Activated CD8-positive, alpha-beta memory T cell treated with anti-CD3 and anti-CD28 coated beads for 1 hour (primary cell): Measurements from ENCODE around the gene AFG1L.

Experiments
- DNase-seq, 2 donors: peaks; one replicate each; pipeline ENCODE4 v3.0.0-alpha.2; 2020; ENCODE audit warnings: low read depth in 1 of 2; ENCODE audit errors: extremely low read depth in 1 of 2

AFG1L gene

DNA sequence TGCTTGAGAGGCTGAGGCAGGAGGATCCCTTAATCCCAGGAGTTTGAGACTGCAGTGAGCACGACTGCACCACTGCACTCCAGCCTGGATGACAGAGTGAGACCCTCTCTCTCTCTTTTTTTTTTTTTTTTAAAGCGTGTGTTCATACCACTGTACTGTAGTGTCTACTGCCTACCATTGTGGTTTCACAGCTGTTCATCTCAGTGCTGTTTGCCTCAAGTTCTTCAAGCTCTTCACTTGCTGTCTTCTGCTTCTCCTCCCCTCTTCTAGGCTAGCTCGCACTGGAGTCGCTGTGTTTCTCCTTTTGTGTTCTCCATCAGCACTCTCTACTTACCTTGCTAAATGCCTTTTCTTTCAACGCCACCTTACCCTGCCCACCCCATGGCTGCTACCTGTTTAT is 273.2 kb downstream of the AFG1L start:
- DNase-seq = no peak

DNA sequence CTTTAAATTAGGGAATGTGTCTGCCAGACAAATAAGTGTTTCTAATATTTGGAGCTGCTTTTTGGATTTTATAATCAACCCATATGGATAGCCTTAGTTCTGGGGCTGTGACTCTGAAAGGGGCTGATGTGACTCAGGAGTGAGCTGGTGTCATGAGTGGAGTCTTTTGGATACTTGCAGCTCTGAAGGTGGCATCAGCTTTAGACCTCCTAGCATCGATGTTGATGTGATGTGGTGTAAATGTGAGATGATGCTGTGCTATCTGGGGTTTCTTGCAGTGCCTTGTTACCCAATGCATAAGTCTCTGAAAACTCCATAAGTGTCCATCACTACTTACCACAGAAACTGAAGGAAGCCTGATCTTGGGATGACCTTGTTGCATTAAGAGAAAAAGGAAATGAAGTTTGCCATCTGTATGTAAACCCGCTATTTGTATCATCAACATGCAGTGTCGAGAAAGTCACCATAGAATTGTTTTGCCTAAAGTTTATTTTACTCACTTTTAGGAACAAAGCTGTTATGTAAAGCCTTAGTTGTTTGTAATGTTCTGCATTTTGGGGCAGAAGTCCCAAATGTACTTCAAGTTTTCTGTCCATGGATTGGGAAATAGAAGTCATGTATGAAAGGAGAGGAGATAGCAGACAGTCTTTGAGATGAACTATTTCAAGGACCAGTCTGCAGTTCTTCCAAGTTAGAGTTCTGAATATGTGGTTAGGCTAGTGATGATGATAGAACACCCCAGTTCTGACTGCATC is 273.9 kb downstream of the AFG1L start:
- DNase-seq = no peak

DNA sequence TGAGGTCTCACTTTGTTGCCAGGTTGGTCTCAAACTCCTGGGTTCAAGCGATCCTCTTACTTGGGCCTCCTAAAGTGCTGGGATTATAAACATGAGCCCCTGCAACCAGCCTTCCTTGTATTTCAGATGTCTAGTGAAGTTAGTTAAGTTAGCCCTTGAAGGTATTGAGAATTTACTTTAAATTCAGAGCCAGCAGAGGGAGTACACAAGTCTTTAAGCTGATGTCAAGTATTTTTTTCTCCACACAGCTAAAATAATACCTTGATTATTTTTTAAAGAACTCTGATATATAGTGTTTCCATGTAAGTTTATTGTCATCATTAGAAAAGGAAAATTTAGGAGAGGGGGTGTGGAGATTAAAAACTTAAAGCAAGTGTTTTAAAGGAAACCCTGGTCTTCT is 275.7 kb downstream of the AFG1L start:
- no peak for DNase-seq

DNA sequence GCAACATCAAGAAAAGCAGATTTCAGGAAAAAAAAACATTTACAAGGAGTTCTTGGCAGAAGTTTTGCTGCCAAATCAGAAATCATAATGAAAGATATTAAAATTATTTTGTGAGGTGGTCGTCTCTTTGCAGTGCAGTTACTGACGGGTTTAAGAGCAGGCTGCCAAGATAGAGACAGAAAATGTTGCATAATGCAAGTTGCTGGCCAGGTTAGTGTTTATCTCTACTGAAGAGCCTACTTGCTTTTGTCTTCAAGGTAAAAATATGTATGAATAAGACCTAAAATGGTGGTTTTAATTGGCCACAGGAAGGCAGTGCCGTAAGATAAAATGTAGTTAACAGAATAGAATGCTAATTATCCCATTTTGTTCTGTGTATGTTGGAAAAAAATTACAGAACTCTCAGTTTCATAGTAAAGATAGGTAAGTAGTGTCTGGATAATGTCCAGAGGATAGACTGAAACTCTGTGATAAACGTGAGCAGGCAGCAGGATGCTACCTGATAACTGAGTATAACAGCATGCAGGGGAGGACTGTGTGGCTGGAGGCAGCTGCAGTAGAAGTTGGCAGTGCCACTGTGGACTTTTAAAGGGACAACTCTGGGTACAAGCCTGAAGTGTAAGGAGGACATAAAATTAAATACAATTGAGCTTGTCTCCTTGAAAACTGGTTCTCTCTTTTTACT is 279.7 kb downstream of the AFG1L start:
- no peak for DNase-seq
